Measurements from ENCODE around the gene DCLRE1C. TPM values are rescaled to one million over a fixed set of nuclear protein-coding genes. Genes with fewer than 3 reads are reported as not detected.

Gene DCLRE1C
- total and polyA plus RNA-seq, 2 donors (not counting 3 experiments of a cell fraction or from before 2014, with no cell fraction given) = 2.1 to 15.8 TPM

- Histone ChIP-seq H3K4me3 (replicated peaks in 1 of 3; ENCODE audit: insufficient read depth in 1 of 3, low read depth in 1 of 3, low read length in 3 of 3) (no peak overlapping the region), H3K9me1 (replicated peaks; ENCODE audit: control insufficient read depth, extremely low read depth, insufficient read depth, low read length) (no peaks in the 10 kb centered on the region), H3K36me3 (ENCODE audit: control insufficient read depth in 2 of 2, extremely low read depth in 1 of 2, insufficient read depth in 2 of 2, low read length in 2 of 2) (no peaks in the 10 kb centered on the region), H3K9me3 (replicated peaks; ENCODE audit: control insufficient read depth, insufficient read depth, low read length) (no peaks in the 10 kb centered on the region), H4K20me1 (replicated peaks; ENCODE audit: control insufficient read depth, extremely low read depth, insufficient read depth, low read length) (no peaks in the 10 kb centered on the region), H3K79me2 (ENCODE audit: control insufficient read depth, insufficient read depth, low read length) (peaks cover 34% of the 10 kb centered on the region), H3K9ac (replicated peaks; ENCODE audit: extremely low read depth, insufficient read depth, low read length) (no peak overlapping the region), H3K4me2 (ENCODE audit: insufficient read depth, low read length) (no peak overlapping the region), H3K27ac (ENCODE audit: insufficient read depth, low read depth, low read length) (no peak overlapping the region), H2AFZ (ENCODE audit: low read depth, low read length) (no peak overlapping the region), H3K27me3 (ENCODE audit: control insufficient read depth in 2 of 2, insufficient read depth in 2 of 2, low read length in 2 of 2) (no peaks in the 10 kb centered on the region), H3K4me1 (ENCODE audit: control insufficient read depth, extremely low read depth, insufficient read depth, low read length) (peaks cover 20% of the 10 kb centered on the region)
- ChIA-PET POLR2A (no interaction called here), CTCF (no interaction called here)
- intact Hi-C loops (cut with micrococcal nuclease) = loop anchor here (10.0 kb wide), 1 partner anchor 209 kb away; the partner anchor contains the start of gene ACBD7
- FAIRE-seq = no peak
- dilution Hi-C loops (cut with MboI; ENCODE audit: extremely low pct_ligation_motif_present, low sequenced_read_pairs) = no loop called here
- DNase-seq (ENCODE audit: low read depth, low spot score) = no peak
- BruUV-seq (replicated peaks) = no TSS peak
- TF ChIP-seq EZH2 (IDR thresholded peaks at IDR 0.05; ENCODE audit: borderline replicate concordance, low read depth, low read length, severe bottlenecking) (no peak), MYC (IDR thresholded peaks at IDR 0.05; ENCODE audit: low read depth, low read length) (no peak), POLR2AphosphoS5 (IDR thresholded peaks at IDR 0.05; ENCODE audit: insufficient read depth, low read depth, low read length) (no peak), JUN (IDR thresholded peaks at IDR 0.05; ENCODE audit: borderline replicate concordance, insufficient read depth, insufficient read length, low read depth) (no peak), FOS (IDR thresholded peaks at IDR 0.05; ENCODE audit: borderline replicate concordance, insufficient read depth, low read length) (no peak), POLR2A (IDR thresholded peaks at IDR 0.05; ENCODE audit: low read depth, low read length) (no peak), GATA2 (IDR thresholded peaks at IDR 0.05; ENCODE audit: insufficient read depth, insufficient read length, low read depth, low read length) (no peak)
- TF ChIP-seq, protein P1, sequence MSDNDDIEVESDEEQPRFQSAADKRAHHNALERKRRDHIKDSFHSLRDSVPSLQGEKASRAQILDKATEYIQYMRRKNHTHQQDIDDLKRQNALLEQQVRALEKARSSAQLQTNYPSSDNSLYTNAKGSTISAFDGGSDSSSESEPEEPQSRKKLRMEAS (IDR thresholded peaks at IDR 0.05; ENCODE audit: insufficient read depth, insufficient read length) = no peak
- TF ChIP-seq, protein P2, sequence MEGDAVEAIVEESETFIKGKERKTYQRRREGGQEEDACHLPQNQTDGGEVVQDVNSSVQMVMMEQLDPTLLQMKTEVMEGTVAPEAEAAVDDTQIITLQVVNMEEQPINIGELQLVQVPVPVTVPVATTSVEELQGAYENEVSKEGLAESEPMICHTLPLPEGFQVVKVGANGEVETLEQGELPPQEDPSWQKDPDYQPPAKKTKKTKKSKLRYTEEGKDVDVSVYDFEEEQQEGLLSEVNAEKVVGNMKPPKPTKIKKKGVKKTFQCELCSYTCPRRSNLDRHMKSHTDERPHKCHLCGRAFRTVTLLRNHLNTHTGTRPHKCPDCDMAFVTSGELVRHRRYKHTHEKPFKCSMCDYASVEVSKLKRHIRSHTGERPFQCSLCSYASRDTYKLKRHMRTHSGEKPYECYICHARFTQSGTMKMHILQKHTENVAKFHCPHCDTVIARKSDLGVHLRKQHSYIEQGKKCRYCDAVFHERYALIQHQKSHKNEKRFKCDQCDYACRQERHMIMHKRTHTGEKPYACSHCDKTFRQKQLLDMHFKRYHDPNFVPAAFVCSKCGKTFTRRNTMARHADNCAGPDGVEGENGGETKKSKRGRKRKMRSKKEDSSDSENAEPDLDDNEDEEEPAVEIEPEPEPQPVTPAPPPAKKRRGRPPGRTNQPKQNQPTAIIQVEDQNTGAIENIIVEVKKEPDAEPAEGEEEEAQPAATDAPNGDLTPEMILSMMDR (IDR thresholded peaks at IDR 0.05; ENCODE audit: extremely low read depth in 1 of 2, insufficient read depth in 1 of 2, low read depth in 1 of 2, low read length in 2 of 2) = no peak
Measured at GRCh38 chr10:14875941-14876340, 78.0 kb downstream of the DCLRE1C start.

Measured in endothelial cell of umbilical vein (primary cell).